Naive thymus-derived CD4-positive, alpha-beta T cell (primary cell): ENCODE measurements around the gene ATN1. TPM values are rescaled to one million over a fixed set of nuclear protein-coding genes. Genes with fewer than 3 reads are reported as not detected.
A peak's percentile ranks its signal among the peaks of the same experiment; 100 is the strongest.

Source experiments
- ATAC-seq: fragments of 150-1000 bp; cut with Tn5 transposase; 2 replicates; pipeline ENCODE4 v1.10.0; 2021; ENCODE audit warnings: mild to moderate bottlenecking, moderate library complexity
- CTCF ChIA-PET: fragments of 350-600 bp; sonication (Branson Sonifier 250); formaldehyde crosslinking; loops from one replicate; lab custom pipeline; 2021; ENCODE audit warnings: antibody characterized with exemption; lab: Charles Lee
- POLR2A ChIA-PET: fragments of 350-600 bp; sonication (Branson Sonifier 250); formaldehyde crosslinking; loops from one replicate; lab custom pipeline; 2021; ENCODE audit warnings: antibody characterized with exemption, inconsistent platforms; lab: Charles Lee
- DNase-seq, 9 donors: peaks; one replicate each; pipeline versions ENCODE4 v3.0.0 to v3.0.0-alpha.2; 2020 to 2022; ENCODE audit warnings: mixed read lengths in 1 of 9
- H3K27ac ChIP-seq: one replicate; pipeline ENCODE4 v1.7.0; 2013; ENCODE audit warnings: mild to moderate bottlenecking, low read depth, low read length, moderate library complexity
- H3K27me3 ChIP-seq, 2 donors: one replicate each; pipeline ENCODE4 v1.7.0; 2013; ENCODE audit warnings: low read length in 2 of 2, mild to moderate bottlenecking in 2 of 2, moderate library complexity in 2 of 2; ENCODE audit not compliant: control insufficient read depth in 2 of 2, insufficient read depth in 2 of 2
- H3K36me3 ChIP-seq, 3 experiments: 1 replicate in 2 of 3; 2 replicates in 1 of 3; pipeline ENCODE4 v1.7.0; 2013; ENCODE audit warnings: low read length in 3 of 3, mild to moderate bottlenecking in 3 of 3, moderate library complexity in 1 of 3; ENCODE audit not compliant: insufficient read depth in 3 of 3, control insufficient read depth in 2 of 3
- H3K4me1 ChIP-seq, 2 donors: one replicate each; pipeline ENCODE4 v1.7.0; 2013; ENCODE audit warnings: low read length in 2 of 2, mild to moderate bottlenecking in 2 of 2, moderate library complexity in 1 of 2; ENCODE audit not compliant: control insufficient read depth in 2 of 2, insufficient read depth in 2 of 2
- H3K4me3 ChIP-seq: 2 replicates; pipeline ENCODE4 v1.7.0; 2013; ENCODE audit warnings: mild to moderate bottlenecking, low read length
- H3K9me3 ChIP-seq, 3 experiments: 1 replicate in 2 of 3; 2 replicates in 1 of 3; pipeline ENCODE4 v1.7.0; 2013; ENCODE audit warnings: low read length in 3 of 3; ENCODE audit not compliant: control insufficient read depth in 2 of 3
- H3K27ac Mint-ChIP-seq, 9 donors: one replicate each; pipeline ENCODE4 v1.8.0; 2020 to 2022; ENCODE audit warnings: mixed read lengths in 9 of 9, mild to moderate bottlenecking in 8 of 9, moderate library complexity in 5 of 9, inconsistent platforms in 2 of 9
- H3K27me3 Mint-ChIP-seq, 5 donors: one replicate each; pipeline ENCODE4 v1.8.0; 2021 to 2022; ENCODE audit warnings: mixed read lengths in 5 of 5, mild to moderate bottlenecking in 1 of 5
- H3K36me3 Mint-ChIP-seq, 5 donors: one replicate each; pipeline ENCODE4 v1.8.0; 2020 to 2022; ENCODE audit warnings: mixed read lengths in 5 of 5, mild to moderate bottlenecking in 3 of 5, inconsistent platforms in 1 of 5
- H3K4me1 Mint-ChIP-seq, 7 donors: one replicate each; pipeline ENCODE4 v1.8.0; 2020 to 2022; ENCODE audit warnings: mixed read lengths in 7 of 7, mild to moderate bottlenecking in 3 of 7, inconsistent platforms in 1 of 7
- H3K4me3 Mint-ChIP-seq, 10 donors: one replicate each; pipeline ENCODE4 v1.8.0; 2020 to 2022; ENCODE audit warnings: mild to moderate bottlenecking in 10 of 10, mixed read lengths in 10 of 10, moderate library complexity in 6 of 10, inconsistent platforms in 2 of 10
- H3K9me3 Mint-ChIP-seq, 11 donors: one replicate each; pipeline ENCODE4 v1.8.0; 2020 to 2022; ENCODE audit warnings: mixed read lengths in 11 of 11, mild to moderate bottlenecking in 4 of 11, inconsistent platforms in 1 of 11, moderate library complexity in 1 of 11
- intact Hi-C, 2 donors: fragments of 100-400 bp; cut with micrococcal nuclease; formaldehyde crosslinking; loops; one replicate each; pipeline ENCODE4 v1.15.1; 2023
- polyA plus RNA-seq, 2 donors: library from polyadenylated mRNA; unstranded; fragments of 300-500 nt; fragmentation: Illumina TruSeq; gene quantifications; one replicate each; pipeline ENCODE4 v1.2.3, GENCODE V29; 2021
- total RNA-seq, 6 experiments: library from RNA in 5 of 6; stranded (reverse) in 5 of 6; gene quantifications; 1 replicate in 5 of 6; 2 replicates in 1 of 6; pipeline ENCODE4 v1.2.3 and lab custom pipeline; 2021 to 2026

ATN1 gene
- total and polyA plus RNA-seq, 7 experiments from 2014 or later, result 0.95 to 42.2 (median 32.9) TPM

DNA sequence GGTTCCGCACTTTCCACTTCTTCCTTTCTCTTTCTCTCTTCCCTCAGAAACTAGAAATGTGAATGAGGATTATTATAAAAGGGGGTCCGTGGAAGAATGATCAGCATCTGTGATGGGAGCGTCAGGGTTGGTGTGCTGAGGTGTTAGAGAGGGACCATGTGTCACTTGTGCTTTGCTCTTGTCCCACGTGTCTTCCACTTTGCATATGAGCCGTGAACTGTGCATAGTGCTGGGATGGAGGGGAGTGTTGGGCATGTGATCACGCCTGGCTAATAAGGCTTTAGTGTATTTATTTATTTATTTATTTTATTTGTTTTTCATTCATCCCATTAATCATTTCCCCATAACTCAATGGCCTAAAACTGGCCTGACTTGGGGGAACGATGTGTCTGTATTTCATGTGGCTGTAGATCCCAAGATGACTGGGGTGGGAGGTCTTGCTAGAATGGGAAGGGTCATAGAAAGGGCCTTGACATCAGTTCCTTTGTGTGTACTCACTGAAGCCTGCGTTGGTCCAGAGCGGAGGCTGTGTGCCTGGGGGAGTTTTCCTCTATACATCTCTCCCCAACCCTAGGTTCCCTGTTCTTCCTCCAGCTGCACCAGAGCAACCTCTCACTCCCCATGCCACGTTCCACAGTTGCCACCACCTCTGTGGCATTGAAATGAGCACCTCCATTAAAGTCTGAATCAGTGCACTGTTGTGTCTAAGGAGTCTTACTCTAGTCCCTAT lies 4.6 kb upstream of the ATN1 start:
- Mint-ChIP-seq H3K4me1 (peaks cover 15 to 53% (median 22%) of the 10 kb centered on the region in 7 donors), H3K9me3 (no peaks in the 10 kb centered on the region), H3K36me3 (peaks cover 0 to 27% (median 9%) of the 10 kb centered on the region in 5 donors), H3K27ac (peak overlapping the region in 7 of 9 donors; percentile 28 to 90 (median 69)), H3K27me3 (no peaks in the 10 kb centered on the region), H3K4me3 (no peak overlapping the region)
- H3K4me1 ChIP-seq, result peaks cover 8 to 13% of the 10 kb centered on the region in 2 donors
- peak overlapping the region; percentile 4 for H3K27ac ChIP-seq
- ATAC-seq (no peak), DNase-seq (no peak)
- ChIA-PET CTCF (interaction anchor here (0.5 to 4.4 kb wide), 13 partner anchors 13 to 1038 kb away, joined by 3 to 47 read pairs (median 7); partner anchors contain the start of genes C1RL, LPCAT3 and SPSB2), POLR2A (interaction anchor here (1.1 to 23.3 kb wide), 5 partner anchors 8 to 50 kb away, joined by 3 to 367 read pairs (median 25); partner anchors contain the start of genes C12orf57, ENO2, PTPN6 and RNU7-1)
- H3K36me3 ChIP-seq, result peaks cover 0 to 50% (median 8%) of the 10 kb centered on the region in 3 experiments
- H3K4me3 ChIP-seq, result no peak overlapping the region
- H3K9me3 ChIP-seq, result no peaks in the 10 kb centered on the region
- intact Hi-C loops, result no loop called here
- no peaks in the 10 kb centered on the region for H3K27me3 ChIP-seq

DNA sequence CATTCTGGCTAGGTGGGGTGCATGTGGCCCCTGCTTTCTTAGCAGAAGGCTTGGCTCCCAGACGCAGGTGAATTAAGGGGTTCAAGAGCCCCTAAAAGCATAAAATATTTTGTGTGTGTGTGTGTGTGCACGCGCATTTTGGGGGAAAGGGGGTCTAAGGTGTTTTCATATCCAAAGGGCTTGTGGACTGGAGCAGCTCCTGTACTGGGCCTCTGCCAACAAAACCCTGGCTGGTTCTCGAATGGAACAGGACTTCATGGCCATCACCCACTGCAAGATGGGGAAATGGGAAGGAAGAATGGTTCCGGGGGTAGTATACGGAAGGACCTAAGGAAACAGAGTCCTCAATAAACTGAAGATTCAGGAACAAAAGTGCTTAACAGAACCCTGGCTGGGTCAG lies 3.9 kb upstream of the ATN1 start:
- intact Hi-C loops, result loop anchor here (1.0 to 2.0 kb wide), 15 partner anchors 10 to 220 kb away; partner anchors contain the start of genes C1R (in 2 of the 2), C1RL (in 2 of the 2), LPCAT3 (in 2 of the 2) and C12orf57 (in 1 of the 2)
- H3K4me1 Mint-ChIP-seq, result peaks cover 20 to 57% (median 27%) of the 10 kb centered on the region in 7 donors
- H3K27ac Mint-ChIP-seq, result peak overlapping the region; percentile 38 to 92 (median 86)
- Histone ChIP-seq H3K36me3 (peaks cover 0 to 48% (median 8%) of the 10 kb centered on the region in 3 experiments), H3K27me3 (no peaks in the 10 kb centered on the region), H3K27ac (peak overlapping the region; percentile 61), H3K4me1 (peaks cover 12 to 17% of the 10 kb centered on the region in 2 donors), H3K4me3 (no peak overlapping the region), H3K9me3 (no peaks in the 10 kb centered on the region)
- CTCF ChIA-PET, result interaction anchor here (0.6 to 4.4 kb wide), 21 partner anchors 10 to 1037 kb away, joined by 3 to 47 read pairs (median 8); partner anchors contain the start of genes C12orf57, C1RL, ENO2 and LPCAT3
- H3K4me3 Mint-ChIP-seq, result no peak overlapping the region
- H3K36me3 Mint-ChIP-seq, result peaks cover 0 to 27% (median 9%) of the 10 kb centered on the region in 5 donors
- POLR2A ChIA-PET, result interaction anchor here (0.8 to 23.3 kb wide), 6 partner anchors 9 to 51 kb away, joined by 3 to 367 read pairs (median 14); partner anchors contain the start of genes C12orf57, ENO2, PTPN6 and RNU7-1
- no peak for ATAC-seq
- H3K9me3 Mint-ChIP-seq, result no peaks in the 10 kb centered on the region
- DNase-seq, result no peak
- H3K27me3 Mint-ChIP-seq, result no peaks in the 10 kb centered on the region

DNA sequence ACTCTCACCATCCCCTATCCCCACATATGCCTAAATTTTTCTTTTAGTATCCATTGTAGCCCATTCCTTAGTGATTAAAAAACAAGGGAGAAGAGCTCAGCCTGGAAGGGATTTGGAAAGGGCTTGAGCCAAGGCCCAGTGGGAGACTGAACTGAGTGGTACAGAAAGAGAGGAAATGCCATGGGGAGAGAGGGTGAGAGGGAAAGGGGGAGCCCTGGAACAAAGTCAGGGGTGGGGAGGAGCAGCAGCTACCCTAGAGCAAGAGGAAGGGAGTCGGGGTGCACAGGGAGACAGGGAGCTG lies 2.6 kb upstream of the ATN1 start:
- Histone ChIP-seq H3K36me3 (peaks cover 0 to 37% (median 3%) of the 10 kb centered on the region in 3 experiments), H3K27ac (peak overlapping the region; percentile 61), H3K4me3 (no peak overlapping the region), H3K4me1 (peaks cover 16 to 29% of the 10 kb centered on the region in 2 donors), H3K27me3 (no peaks in the 10 kb centered on the region), H3K9me3 (no peaks in the 10 kb centered on the region)
- DNase-seq, result no peak
- peak overlapping the region in 8 of 10 donors; percentile 42 to 90 (median 66) for H3K4me3 Mint-ChIP-seq
- no peaks in the 10 kb centered on the region for H3K9me3 Mint-ChIP-seq
- CTCF ChIA-PET, result interaction anchor here (1.1 to 4.4 kb wide), 16 partner anchors 11 to 188 kb away, joined by 3 to 47 read pairs (median 14); partner anchors contain the start of genes C12orf57, C1RL, ENO2 and RNU7-1
- H3K27me3 Mint-ChIP-seq, result no peaks in the 10 kb centered on the region
- peaks cover 0 to 16% (median 0%) of the 10 kb centered on the region in 5 donors for H3K36me3 Mint-ChIP-seq
- peak overlapping the region; percentile 15 to 92 (median 81) for H3K27ac Mint-ChIP-seq
- POLR2A ChIA-PET, result interaction anchor here (0.6 to 23.3 kb wide), 9 partner anchors 10 to 184 kb away, joined by 3 to 367 read pairs (median 5); partner anchors contain the start of genes C12orf57, C1RL, ENO2 and LPCAT3
- ATAC-seq, result no peak
- H3K4me1 Mint-ChIP-seq, result peaks cover 32 to 59% (median 38%) of the 10 kb centered on the region in 7 donors
- intact Hi-C loops, result loop anchor here in 1 of 2 donors (2.0 kb wide), 1 partner anchor 56 kb away; no protein-coding TSS in a partner anchor

DNA sequence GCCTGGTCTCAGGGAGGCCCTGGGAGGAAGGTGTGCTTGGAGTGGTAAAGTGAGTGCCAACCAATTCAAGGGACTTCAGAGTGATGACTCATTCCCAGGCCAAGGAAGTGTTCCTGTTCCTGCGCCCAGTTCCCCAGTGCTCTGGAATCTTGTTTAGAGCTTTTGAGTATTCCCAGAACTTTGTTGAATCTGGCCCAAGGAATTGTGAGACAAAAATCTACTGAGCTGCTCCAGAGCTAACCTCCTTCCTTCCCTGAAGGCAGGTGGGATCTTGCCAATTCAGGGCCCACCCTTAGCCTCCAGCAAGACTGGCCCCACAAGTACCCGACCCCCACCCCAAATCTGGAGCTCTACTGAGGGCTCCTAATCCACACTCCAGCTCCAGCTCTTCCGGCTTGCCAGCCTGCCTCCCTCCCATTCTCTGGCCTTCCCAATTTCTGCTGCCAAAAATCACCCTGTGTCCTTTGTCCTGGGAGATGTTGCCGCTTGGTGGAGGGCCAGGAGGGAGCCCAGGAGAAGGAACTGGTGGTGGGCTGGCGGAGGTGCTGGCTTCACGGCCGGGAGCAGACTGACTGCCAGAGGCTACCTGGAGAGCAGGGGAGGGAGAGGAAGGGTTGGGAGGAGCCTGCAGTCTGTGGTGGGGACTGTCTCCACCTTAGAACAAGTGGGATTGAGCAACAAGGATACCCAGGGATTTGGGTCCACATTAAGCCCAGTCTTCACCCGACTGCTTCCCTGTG lies 2.0 kb upstream of the ATN1 start:
- H3K4me3 Mint-ChIP-seq, result peak overlapping the region; percentile 13 to 99 (median 88)
- DNase-seq (no peak), ATAC-seq (no peak)
- H3K27me3 Mint-ChIP-seq, result no peaks in the 10 kb centered on the region
- ChIA-PET POLR2A (interaction anchor here (0.6 to 23.3 kb wide), 9 partner anchors 11 to 184 kb away, joined by 3 to 367 read pairs (median 5); partner anchors contain the start of genes C12orf57, C1RL, ENO2 and LPCAT3), CTCF (interaction anchor here (0.8 to 4.4 kb wide), 17 partner anchors 10 to 220 kb away, joined by 3 to 47 read pairs (median 13); partner anchors contain the start of genes C12orf57, C1RL, ENO2 and RNU7-1)
- H3K4me1 Mint-ChIP-seq, result peaks cover 32 to 61% (median 42%) of the 10 kb centered on the region in 7 donors
- H3K4me3 ChIP-seq, result no peak overlapping the region
- H3K36me3 Mint-ChIP-seq, result peaks cover 0 to 16% (median 0%) of the 10 kb centered on the region in 5 donors
- H3K9me3 ChIP-seq, result no peaks in the 10 kb centered on the region
- H3K27ac Mint-ChIP-seq, result peak overlapping the region in 8 of 9 donors; percentile 15 to 98 (median 67)
- peaks cover 16 to 29% of the 10 kb centered on the region in 2 donors for H3K4me1 ChIP-seq
- no peak overlapping the region for H3K27ac ChIP-seq
- H3K36me3 ChIP-seq, result peaks cover 0 to 33% (median 3%) of the 10 kb centered on the region in 3 experiments
- no peaks in the 10 kb centered on the region for H3K9me3 Mint-ChIP-seq
- intact Hi-C loops, result loop anchor here in 1 of 2 donors (2.0 kb wide), 1 partner anchor 57 kb away; no protein-coding TSS in a partner anchor
- no peaks in the 10 kb centered on the region for H3K27me3 ChIP-seq

DNA sequence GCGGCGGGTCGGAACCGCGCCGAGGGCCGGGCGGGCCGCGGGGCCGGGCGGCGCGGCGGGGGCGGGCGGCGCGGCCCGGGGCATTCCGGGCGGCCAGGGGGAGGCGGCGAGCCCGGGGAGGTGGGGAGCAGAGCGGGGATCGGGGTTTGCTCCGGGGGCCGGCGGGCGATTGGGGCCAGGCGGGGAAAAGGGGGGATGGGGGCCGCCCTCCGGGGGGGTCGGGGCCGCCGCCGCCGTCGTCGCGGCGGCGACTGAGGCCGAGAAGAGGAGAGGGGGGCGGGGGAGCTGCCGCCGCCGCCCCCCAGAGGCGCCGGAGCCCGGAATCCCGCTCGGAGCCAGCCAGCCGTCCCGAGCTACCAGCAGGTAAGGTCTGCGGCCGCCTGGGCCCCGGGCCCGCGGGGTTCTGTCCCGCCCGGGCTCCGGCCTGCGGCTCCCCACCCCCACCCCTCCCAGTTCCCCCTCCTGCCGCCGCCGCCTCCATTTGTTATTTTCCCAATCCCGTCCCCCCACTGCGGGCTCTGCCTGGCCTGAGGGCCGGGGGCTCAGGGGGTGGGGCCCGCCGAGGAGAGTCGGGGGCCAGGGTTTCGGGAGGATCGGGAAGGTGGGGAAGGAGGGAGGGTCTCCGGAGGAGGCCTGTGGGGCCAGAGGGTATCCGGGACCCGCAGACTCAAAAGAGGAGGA lies 403 bp downstream of the ATN1 start:
- Histone ChIP-seq H3K36me3 (peaks cover 0 to 10% (median 0%) of the 10 kb centered on the region in 3 experiments), H3K27ac (peak overlapping the region; percentile 86), H3K9me3 (no peaks in the 10 kb centered on the region), H3K4me3 (peak overlapping the region; percentile 60), H3K27me3 (no peaks in the 10 kb centered on the region), H3K4me1 (peaks cover 16 to 43% of the 10 kb centered on the region in 2 donors)
- H3K27me3 Mint-ChIP-seq, result no peaks in the 10 kb centered on the region
- H3K4me3 Mint-ChIP-seq, result peak overlapping the region; percentile 79 to 92 (median 88)
- intact Hi-C loops, result no loop called here
- POLR2A ChIA-PET, result interaction anchor here (0.7 to 23.3 kb wide), 6 partner anchors 11 to 59 kb away, joined by 3 to 367 read pairs (median 4); partner anchors contain the start of genes C12orf57, PTPN6 and RNU7-1
- H3K4me1 Mint-ChIP-seq, result peaks cover 44 to 70% (median 62%) of the 10 kb centered on the region in 7 donors
- peaks cover 0 to 8% (median 0%) of the 10 kb centered on the region in 5 donors for H3K36me3 Mint-ChIP-seq
- no peaks in the 10 kb centered on the region for H3K9me3 Mint-ChIP-seq
- H3K27ac Mint-ChIP-seq, result peak overlapping the region; percentile 83 to 95 (median 93)
- ATAC-seq, result no peak
- DNase-seq, result peak in 1 of 9 donors; percentile 22
- CTCF ChIA-PET, result interaction anchor here (1.5 kb wide), 1 partner anchor 180 kb away, joined by 3 read pairs; no protein-coding TSS in a partner anchor
